GM10266 (cell line): Measurements from ENCODE around the gene TFDP2.

Experiments
- DNase-seq: peaks from one replicate; pipeline ENCODE4 v3.0.0; 2012; ENCODE audit errors: extremely low spot score
- TF ChIP-seq, protein P1 (sequence below): IDR thresholded peaks from 2 replicates; pipeline ENCODE4 v1.5.1; 2012; ENCODE audit warnings: mild to moderate bottlenecking, low read depth; ENCODE audit not compliant: control insufficient read depth, insufficient read depth; ENCODE audit errors: missing control alignments

Gene TFDP2

DNA sequence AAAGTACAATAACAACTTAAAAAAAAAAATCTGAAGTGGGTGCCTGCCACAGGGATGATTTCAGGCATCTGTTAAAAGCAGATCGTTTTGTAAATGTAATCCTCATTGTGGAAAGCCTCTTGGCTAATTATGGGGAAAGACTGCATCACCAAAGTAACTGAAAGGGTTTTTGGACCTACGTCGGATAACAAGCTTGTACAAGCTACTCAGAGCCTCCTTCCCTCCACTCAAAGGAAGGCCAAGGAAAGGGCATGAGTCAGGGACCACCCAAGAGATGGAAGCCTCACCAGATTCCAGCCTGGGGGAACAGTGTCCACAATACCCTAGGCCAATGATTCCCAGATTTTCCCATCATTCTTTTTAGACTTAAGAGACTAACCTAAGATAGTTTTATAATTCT is 188.6 kb downstream of the TFDP2 start:
- DNase-seq, result no peak
- TF ChIP-seq, protein P1, sequence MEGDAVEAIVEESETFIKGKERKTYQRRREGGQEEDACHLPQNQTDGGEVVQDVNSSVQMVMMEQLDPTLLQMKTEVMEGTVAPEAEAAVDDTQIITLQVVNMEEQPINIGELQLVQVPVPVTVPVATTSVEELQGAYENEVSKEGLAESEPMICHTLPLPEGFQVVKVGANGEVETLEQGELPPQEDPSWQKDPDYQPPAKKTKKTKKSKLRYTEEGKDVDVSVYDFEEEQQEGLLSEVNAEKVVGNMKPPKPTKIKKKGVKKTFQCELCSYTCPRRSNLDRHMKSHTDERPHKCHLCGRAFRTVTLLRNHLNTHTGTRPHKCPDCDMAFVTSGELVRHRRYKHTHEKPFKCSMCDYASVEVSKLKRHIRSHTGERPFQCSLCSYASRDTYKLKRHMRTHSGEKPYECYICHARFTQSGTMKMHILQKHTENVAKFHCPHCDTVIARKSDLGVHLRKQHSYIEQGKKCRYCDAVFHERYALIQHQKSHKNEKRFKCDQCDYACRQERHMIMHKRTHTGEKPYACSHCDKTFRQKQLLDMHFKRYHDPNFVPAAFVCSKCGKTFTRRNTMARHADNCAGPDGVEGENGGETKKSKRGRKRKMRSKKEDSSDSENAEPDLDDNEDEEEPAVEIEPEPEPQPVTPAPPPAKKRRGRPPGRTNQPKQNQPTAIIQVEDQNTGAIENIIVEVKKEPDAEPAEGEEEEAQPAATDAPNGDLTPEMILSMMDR, result no peak

- TF ChIP-seq, protein P1, result no peak
- DNase-seq, result no peak
These were observed 189.5 kb downstream of the TFDP2 start for GRCh38 chr3:141959589-141960554.

GRCh38 chr3:141955175-141955574 is 194.2 kb downstream of the TFDP2 start:
- DNase-seq, result no peak
- TF ChIP-seq, protein P1, result no peak

DNA sequence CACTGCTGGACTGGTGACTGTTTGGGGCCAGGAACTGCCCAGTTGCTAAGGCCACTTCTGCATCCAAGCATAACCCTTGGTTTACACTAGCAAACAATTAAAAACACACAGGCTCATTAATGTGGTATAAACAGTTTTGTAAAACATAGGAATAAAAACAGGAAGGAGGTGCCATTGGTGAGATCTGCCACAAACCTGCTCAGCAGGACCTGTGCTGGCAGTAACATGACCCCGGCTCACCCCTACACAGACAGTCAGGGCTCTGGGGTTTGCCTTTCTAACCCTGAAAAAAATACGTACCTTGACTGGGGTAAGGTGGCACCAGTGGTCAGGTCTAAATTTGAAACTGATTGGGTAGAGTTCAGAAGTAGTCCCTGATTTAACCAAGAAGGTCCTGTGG is 196.7 kb downstream of the TFDP2 start:
- TF ChIP-seq, protein P1, result no peak
- no peak for DNase-seq

DNA sequence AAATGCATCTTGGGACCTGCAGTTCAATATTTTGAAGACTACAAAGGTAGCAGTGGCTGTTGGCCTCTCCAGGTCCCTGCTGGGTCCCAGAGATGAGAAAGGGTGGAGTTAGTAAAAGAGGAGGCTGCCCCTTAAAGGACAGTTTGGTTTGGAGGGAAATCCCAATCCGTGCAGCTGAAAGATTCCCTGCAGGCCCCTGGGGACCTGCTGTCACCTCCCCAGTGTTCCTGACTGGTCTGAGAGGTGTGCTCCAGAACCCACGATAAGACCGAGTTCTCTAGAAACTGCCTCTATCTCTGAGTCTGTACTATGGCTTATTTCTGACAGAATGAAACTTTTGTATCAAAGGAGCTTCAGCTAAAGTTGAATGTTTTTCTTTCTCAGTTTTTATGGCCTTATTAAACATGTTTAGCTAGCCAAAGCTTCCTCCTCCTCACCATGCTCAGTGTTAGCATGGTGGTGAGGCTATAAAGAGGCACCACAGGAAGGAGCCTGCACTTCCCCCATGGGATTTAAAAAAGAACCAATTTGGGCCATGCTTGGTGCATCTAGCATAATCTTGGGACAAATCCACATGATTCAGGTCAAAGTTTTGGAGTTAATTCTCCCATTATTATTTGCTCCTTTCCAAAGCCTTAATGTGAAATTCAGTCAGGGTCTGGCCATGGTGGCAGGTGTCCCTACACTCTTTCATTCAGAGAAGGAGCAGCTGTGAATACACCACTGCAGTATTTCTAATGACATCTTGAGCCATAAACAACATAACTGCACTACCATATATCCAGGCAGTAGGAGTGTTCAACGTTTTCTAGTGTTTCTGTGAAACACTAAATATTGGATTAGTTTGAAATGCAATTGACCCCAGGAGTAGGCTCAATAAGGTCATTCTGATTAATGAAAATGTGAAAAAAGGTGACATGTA is 198.5 kb downstream of the TFDP2 start:
- TF ChIP-seq, protein P1, result no peak
- DNase-seq, result no peak

DNA sequence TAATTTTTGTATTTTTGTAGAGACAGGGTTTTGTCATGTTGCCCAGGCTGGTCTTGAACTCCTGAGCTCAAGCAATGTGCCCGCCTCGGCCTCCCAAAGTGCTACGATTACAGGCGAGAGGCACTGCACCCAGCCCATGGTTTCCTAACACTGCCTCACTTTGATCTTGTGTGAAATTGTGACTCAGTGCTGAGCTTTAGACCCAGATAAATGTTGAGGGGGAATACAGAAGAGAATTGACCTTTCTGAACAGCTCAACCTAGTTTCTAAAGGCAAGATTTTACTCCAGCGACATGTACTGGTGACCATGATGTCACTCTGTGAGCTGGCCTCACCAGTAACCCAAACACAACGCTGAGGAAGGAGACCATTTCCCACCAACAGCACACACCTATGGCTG is 199.4 kb downstream of the TFDP2 start:
- DNase-seq, result no peak
- TF ChIP-seq, protein P1, result no peak
